ENCODE data around the gene ZNF581.

ZNF581 gene

GRCh38 chr19:55635334-55635717 lies 8.1 kb upstream of the ZNF581 start:
- DNase-seq, result no peak

GRCh38 chr19:55635856-55636440 lies 7.5 kb upstream of the ZNF581 start:
- no peak for DNase-seq

GRCh38 chr19:55636723-55637122 lies 6.7 kb upstream of the ZNF581 start:
- DNase-seq, result no peak

GRCh38 chr19:55637534-55637933 lies 5.9 kb upstream of the ZNF581 start:
- no peak for DNase-seq

- DNase-seq, result peak; percentile 76
Observed at GRCh38 chr19:55638864-55639359, 4.5 kb upstream of the ZNF581 start.

GRCh38 chr19:55640043-55640576 lies 3.3 kb upstream of the ZNF581 start:
- no peak for DNase-seq

- DNase-seq, result peak; percentile 40
Observed at GRCh38 chr19:55640577-55641425, 2.6 kb upstream of the ZNF581 start, which contains the start of gene ZNF580. TSS of gene ZNF580 (plus strand) at chr19:55641002. CDS start at chr19:55642509, 1,507 bp downstream.

GRCh38 chr19:55641426-55642152 lies 1.9 kb upstream of the ZNF581 start:
- DNase-seq, result no peak

- no peak for DNase-seq
Observed at GRCh38 chr19:55642153-55643002, 1.1 kb upstream of the ZNF581 start.

- no peak for DNase-seq
Observed at GRCh38 chr19:55643887-55644176, 383 bp downstream of the ZNF581 start.

GRCh38 chr19:55644191-55644833 lies 863 bp downstream of the ZNF581 start:
- no peak for DNase-seq

GRCh38 chr19:55644842-55645511 lies 1.5 kb downstream of the ZNF581 start:
- no peak for DNase-seq

GRCh38 chr19:55645512-55645881 lies 2.0 kb downstream of the ZNF581 start:
- no peak for DNase-seq

GRCh38 chr19:55646889-55647731 lies 3.7 kb downstream of the ZNF581 start:
- no peak for DNase-seq

GRCh38 chr19:55647732-55648584 lies 4.5 kb downstream of the ZNF581 start, which contains the start of gene CCDC106:
TSS of gene CCDC106 (plus strand) at chr19:55648212. CDS start at chr19:55649047, 835 bp downstream.
- DNase-seq, result peak; percentile 52

- DNase-seq, result no peak
Observed at GRCh38 chr19:55648585-55649267, 5.3 kb downstream of the ZNF581 start.

GRCh38 chr19:55649268-55650125 lies 6.0 kb downstream of the ZNF581 start:
- no peak for DNase-seq

GRCh38 chr19:55650126-55650557 lies 6.7 kb downstream of the ZNF581 start:
- DNase-seq, result no peak
